ENCODE data around the gene OTUB2.

Gene OTUB2

GRCh38 chr14:94009767-94010166 is 16.4 kb upstream of the OTUB2 start:
- peak; percentile 55 for DNase-seq (ENCODE audit: low read depth)
- H3K4me3 ChIP-seq (ENCODE audit: control insufficient read depth, low read depth, low read length): no peak overlapping the region
- TF ChIP-seq CTCF (conservative IDR thresholded peaks at IDR 0.05; ENCODE audit: control insufficient read depth, insufficient read depth, low read depth, low read length): no peak

- TF ChIP-seq CTCF (conservative IDR thresholded peaks at IDR 0.05; ENCODE audit: control insufficient read depth, insufficient read depth, low read depth, low read length): no peak
These were observed 15.5 kb upstream of the OTUB2 start for GRCh38 chr14:94010625-94011024.

GRCh38 chr14:94011795-94012194 is 14.3 kb upstream of the OTUB2 start:
- TF ChIP-seq CTCF (conservative IDR thresholded peaks at IDR 0.05; ENCODE audit: control insufficient read depth, insufficient read depth, low read depth, low read length): no peak
- no peak overlapping the region for H3K4me3 ChIP-seq (ENCODE audit: control insufficient read depth, low read depth, low read length)
- no peak for DNase-seq (ENCODE audit: low read depth)

More at GRCh38 chr14:94010625-94011024, 15.5 kb upstream of the OTUB2 start:
- H3K4me3 ChIP-seq (ENCODE audit: control insufficient read depth, low read depth, low read length): no peak overlapping the region
- no peak for DNase-seq (ENCODE audit: low read depth)

- TF ChIP-seq CTCF (conservative IDR thresholded peaks at IDR 0.05; ENCODE audit: control insufficient read depth, insufficient read depth, low read depth, low read length): no peak
- no peak overlapping the region for H3K4me3 ChIP-seq (ENCODE audit: control insufficient read depth, low read depth, low read length)
- DNase-seq (ENCODE audit: low read depth): no peak
These were observed 11.8 kb upstream of the OTUB2 start for GRCh38 chr14:94014382-94014781.

GRCh38 chr14:94015223-94015622 is 10.9 kb upstream of the OTUB2 start:
- TF ChIP-seq CTCF (conservative IDR thresholded peaks at IDR 0.05; ENCODE audit: control insufficient read depth, insufficient read depth, low read depth, low read length): no peak
- H3K4me3 ChIP-seq (ENCODE audit: control insufficient read depth, low read depth, low read length): no peak overlapping the region
- DNase-seq (ENCODE audit: low read depth): no peak

GRCh38 chr14:94016446-94016976 is 9.6 kb upstream of the OTUB2 start:
- no peak for TF ChIP-seq CTCF (conservative IDR thresholded peaks at IDR 0.05; ENCODE audit: control insufficient read depth, insufficient read depth, low read depth, low read length)
- no peak for DNase-seq (ENCODE audit: low read depth)
- no peak overlapping the region for H3K4me3 ChIP-seq (ENCODE audit: control insufficient read depth, low read depth, low read length)

GRCh38 chr14:94018308-94018707 is 7.8 kb upstream of the OTUB2 start:
- no peak for TF ChIP-seq CTCF (conservative IDR thresholded peaks at IDR 0.05; ENCODE audit: control insufficient read depth, insufficient read depth, low read depth, low read length)
- no peak for DNase-seq (ENCODE audit: low read depth)
- H3K4me3 ChIP-seq (ENCODE audit: control insufficient read depth, low read depth, low read length): no peak overlapping the region
